GM20431 (cell line): ENCODE results near the gene CLASP1.
"Not testable (repeated sequence)": the region's sequence is repeated elsewhere in the genome, so short reads cannot be mapped to it uniquely, and the experiment has no call there.

Experiments
- in situ Hi-C: fragments of 300-500 bp; cut with MseI, MboI; formaldehyde crosslinking; loops from one replicate; pipeline ENCODE4 v1.15.0; 2020; ENCODE audit warnings: low sequenced_read_pairs; ENCODE audit not compliant: unreplicated experiment

CLASP1 gene

GRCh38 chr2:121627525-121628050, 21.7 kb downstream of the CLASP1 start:
- in situ Hi-C loops = loop anchor here (25.0 kb wide), 1 partner anchor 90 kb away; the partner anchor contains the start of gene RNU4ATAC

- in situ Hi-C loops = loop anchor here (25.0 kb wide), 1 partner anchor 90 kb away; the partner anchor contains the start of gene RNU4ATAC
Measured at GRCh38 chr2:121626777-121627524, 22.3 kb downstream of the CLASP1 start.

- in situ Hi-C loops = loop anchor here (25.0 kb wide), 1 partner anchor 89 kb away; the partner anchor contains the start of gene RNU4ATAC
Measured at GRCh38 chr2:121625953-121626352, 23.3 kb downstream of the CLASP1 start.

GRCh38 chr2:121617042-121617599, 32.1 kb downstream of the CLASP1 start:
- in situ Hi-C loops = no loop called here

- in situ Hi-C loops = no loop called here
Measured at GRCh38 chr2:121613774-121614173, 35.5 kb downstream of the CLASP1 start.

GRCh38 chr2:121613152-121613551, 36.1 kb downstream of the CLASP1 start:
- in situ Hi-C loops = no loop called here

- in situ Hi-C loops = no loop called here
Measured at GRCh38 chr2:121611730-121612705, 37.2 kb downstream of the CLASP1 start.

GRCh38 chr2:121611048-121611649, 38.1 kb downstream of the CLASP1 start:
- in situ Hi-C loops = not testable (repeated sequence)

- in situ Hi-C loops = not testable (repeated sequence)
Measured at GRCh38 chr2:121610487-121610874, 38.8 kb downstream of the CLASP1 start.

GRCh38 chr2:121608967-121609366, 40.3 kb downstream of the CLASP1 start:
- in situ Hi-C loops = no loop called here

- in situ Hi-C loops = no loop called here
Measured at GRCh38 chr2:121608367-121608766, 40.9 kb downstream of the CLASP1 start.

- in situ Hi-C loops = no loop called here
Measured at GRCh38 chr2:121605820-121606733, 43.2 kb downstream of the CLASP1 start.

GRCh38 chr2:121603185-121603584, 46.1 kb downstream of the CLASP1 start:
- in situ Hi-C loops = no loop called here

- in situ Hi-C loops = no loop called here
Measured at GRCh38 chr2:121599963-121600651, 49.2 kb downstream of the CLASP1 start.

GRCh38 chr2:121598087-121598486, 51.2 kb downstream of the CLASP1 start:
- in situ Hi-C loops = no loop called here

GRCh38 chr2:121596221-121597080, 52.8 kb downstream of the CLASP1 start:
- in situ Hi-C loops = no loop called here
